A673 (cell line): ENCODE results near the gene UGT2B7.

Experiments
- CTCF ChIP-seq: fragments of 300-800, 200-600 bp; sonication (generic); conservative IDR thresholded peaks from 2 replicates; pipeline ENCODE4 v1.5.1; 2017; ENCODE audit warnings: low read depth, mild to moderate bottlenecking, antibody characterized with exemption, low read length, moderate library complexity, mixed read lengths
- EZH2 ChIP-seq: fragments of 200-600 bp; sonication (generic); IDR thresholded peaks from 2 replicates; pipeline ENCODE4 v1.6.1; 2017; ENCODE audit warnings: borderline replicate concordance, low read depth, mild to moderate bottlenecking, mixed read lengths, antibody characterized with exemption, low read length; ENCODE audit not compliant: poor library complexity, severe bottlenecking

- TF ChIP-seq CTCF (no peak), EZH2 (no peak)
Observed at GRCh38 chr4:69054578-69055200, 41.6 kb upstream of the UGT2B7 start.
